ENCODE results near the gene FALEC. TPM values are rescaled to one million over a fixed set of nuclear protein-coding genes. Genes with fewer than 3 reads are reported as not detected.

The FALEC gene
- total and polyA plus RNA-seq, 8 donors: 0.50 to 1.9 (median 1.2) TPM; not detected in 2

DNA sequence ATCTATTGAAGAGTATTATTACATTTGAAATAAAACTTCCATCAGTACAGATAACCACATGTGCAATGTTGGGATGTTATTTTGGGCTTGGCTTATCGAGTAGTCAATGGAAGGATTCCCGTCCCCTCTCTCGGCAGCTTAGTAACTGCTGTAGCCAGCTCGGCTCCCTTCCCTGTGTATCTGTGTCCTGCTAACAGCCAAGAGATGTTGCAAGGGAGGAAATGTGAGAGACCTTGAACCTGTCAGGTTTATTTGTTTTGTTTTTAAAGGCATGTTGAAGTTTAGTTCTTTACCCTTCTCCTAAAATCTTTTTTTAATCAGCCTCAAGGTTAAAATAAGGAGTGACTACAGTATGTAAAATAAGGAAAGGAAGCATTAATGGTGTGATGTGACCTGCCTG is 41.9 kb upstream of the FALEC start:
- TF ChIP-seq, protein P1, sequence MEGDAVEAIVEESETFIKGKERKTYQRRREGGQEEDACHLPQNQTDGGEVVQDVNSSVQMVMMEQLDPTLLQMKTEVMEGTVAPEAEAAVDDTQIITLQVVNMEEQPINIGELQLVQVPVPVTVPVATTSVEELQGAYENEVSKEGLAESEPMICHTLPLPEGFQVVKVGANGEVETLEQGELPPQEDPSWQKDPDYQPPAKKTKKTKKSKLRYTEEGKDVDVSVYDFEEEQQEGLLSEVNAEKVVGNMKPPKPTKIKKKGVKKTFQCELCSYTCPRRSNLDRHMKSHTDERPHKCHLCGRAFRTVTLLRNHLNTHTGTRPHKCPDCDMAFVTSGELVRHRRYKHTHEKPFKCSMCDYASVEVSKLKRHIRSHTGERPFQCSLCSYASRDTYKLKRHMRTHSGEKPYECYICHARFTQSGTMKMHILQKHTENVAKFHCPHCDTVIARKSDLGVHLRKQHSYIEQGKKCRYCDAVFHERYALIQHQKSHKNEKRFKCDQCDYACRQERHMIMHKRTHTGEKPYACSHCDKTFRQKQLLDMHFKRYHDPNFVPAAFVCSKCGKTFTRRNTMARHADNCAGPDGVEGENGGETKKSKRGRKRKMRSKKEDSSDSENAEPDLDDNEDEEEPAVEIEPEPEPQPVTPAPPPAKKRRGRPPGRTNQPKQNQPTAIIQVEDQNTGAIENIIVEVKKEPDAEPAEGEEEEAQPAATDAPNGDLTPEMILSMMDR (IDR thresholded peaks at IDR 0.05): no peak
- ATAC-seq: peak; percentile 34
- intact Hi-C loops (cut with DNase I): loop anchor here in 1 of 2 donors (10.0 kb wide), 1 partner anchor 51 kb away; no protein-coding TSS in a partner anchor
- H3K4me1 ChIP-seq: peaks cover 0 to 5% of the 10 kb centered on the region in 2 donors
- H3K27me3 ChIP-seq: no peaks in the 10 kb centered on the region
- no peaks in the 10 kb centered on the region for H3K9me3 ChIP-seq
- peaks cover 0 to 41% of the 10 kb centered on the region in 2 donors for H3K36me3 ChIP-seq
- no peak for DNase-seq
- H3K4me3 ChIP-seq: no peak overlapping the region
- H3K27ac ChIP-seq: no peak overlapping the region

DNA sequence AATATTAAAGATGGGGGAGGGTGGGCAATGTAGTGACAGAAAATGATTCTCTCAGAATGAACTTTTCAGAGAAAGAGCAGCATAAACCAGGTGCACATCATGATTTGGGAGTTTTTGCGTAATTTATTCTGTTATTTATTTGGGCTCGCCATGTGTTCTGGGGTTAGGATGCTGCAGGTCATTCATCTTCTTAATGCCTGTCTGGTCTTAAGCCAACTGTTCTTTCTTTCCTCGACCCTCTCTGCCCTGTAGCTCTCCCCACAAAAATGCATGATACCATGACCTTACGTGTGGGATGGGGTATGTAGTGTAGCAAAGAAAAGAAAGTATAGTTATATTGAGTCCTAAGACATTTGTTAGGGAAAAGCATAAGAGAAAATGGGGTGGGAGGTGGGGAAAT is 40.7 kb upstream of the FALEC start:
- Histone ChIP-seq H3K4me1 (peaks cover 0 to 5% of the 10 kb centered on the region in 2 donors), H3K4me3 (no peak overlapping the region), H3K9me3 (no peaks in the 10 kb centered on the region), H3K27me3 (no peaks in the 10 kb centered on the region), H3K36me3 (peaks cover 0 to 37% of the 10 kb centered on the region in 2 donors), H3K27ac (no peak overlapping the region)
- intact Hi-C loops (cut with DNase I): loop anchor here in 1 of 2 donors (10.0 kb wide), 1 partner anchor 50 kb away; no protein-coding TSS in a partner anchor
- no peak for ATAC-seq
- TF ChIP-seq, protein P1 (IDR thresholded peaks at IDR 0.05): no peak
- DNase-seq: no peak

DNA sequence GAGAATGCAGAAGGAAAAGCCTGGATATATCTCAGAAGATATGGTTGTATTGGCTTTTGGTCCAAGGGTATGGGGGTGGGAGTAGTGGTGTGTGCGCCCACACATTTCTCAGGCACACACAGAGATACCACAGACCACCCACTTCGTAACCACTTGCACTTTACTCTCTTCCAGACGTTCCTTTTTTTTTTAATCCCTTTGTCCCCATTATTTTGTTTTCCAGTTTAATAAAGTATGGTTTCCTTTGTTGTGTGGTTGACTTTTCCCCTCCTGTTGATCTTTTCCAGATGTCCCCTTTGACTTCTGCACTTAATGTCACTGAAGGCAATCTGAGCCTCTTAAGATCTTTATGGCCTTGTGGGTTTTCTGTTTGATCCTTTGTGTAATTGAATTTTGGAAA is 38.8 kb upstream of the FALEC start:
- Histone ChIP-seq H3K27me3 (no peaks in the 10 kb centered on the region), H3K4me3 (no peak overlapping the region), H3K36me3 (peaks cover 0 to 18% of the 10 kb centered on the region in 2 donors), H3K27ac (no peak overlapping the region), H3K9me3 (no peaks in the 10 kb centered on the region), H3K4me1 (peaks cover 0 to 5% of the 10 kb centered on the region in 2 donors)
- no peak for ATAC-seq
- TF ChIP-seq, protein P1 (IDR thresholded peaks at IDR 0.05): no peak
- peak in 1 of 4 donors; percentile 5 for DNase-seq
- intact Hi-C loops (cut with DNase I): loop anchor here in 1 of 2 donors (10.0 kb wide), 1 partner anchor 48 kb away; no protein-coding TSS in a partner anchor

DNA sequence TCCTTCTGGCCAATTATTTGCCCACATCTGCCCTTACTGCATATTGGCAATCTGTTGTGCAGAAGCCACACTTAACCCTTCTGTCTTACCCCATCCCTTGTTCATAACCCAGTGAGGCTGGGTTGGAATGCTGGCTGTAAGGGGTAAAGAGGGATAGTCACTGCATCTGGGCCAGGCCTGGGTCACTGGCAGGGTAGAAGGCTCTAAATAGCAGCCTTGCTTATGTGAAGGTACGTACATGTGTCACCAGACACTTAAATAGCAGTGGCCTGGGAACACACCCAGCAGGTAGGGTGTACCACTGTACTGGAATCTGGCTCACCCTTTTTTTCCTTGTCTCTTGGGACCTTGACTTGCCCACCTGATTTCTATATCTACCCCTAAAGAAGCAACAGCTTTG is 38.2 kb upstream of the FALEC start:
- H3K9me3 ChIP-seq: no peaks in the 10 kb centered on the region
- H3K36me3 ChIP-seq: peaks cover 0 to 13% of the 10 kb centered on the region in 2 donors
- peak; percentile 76 for ATAC-seq
- intact Hi-C loops (cut with DNase I): loop anchor here in 1 of 2 donors (10.0 kb wide), 1 partner anchor 47 kb away; no protein-coding TSS in a partner anchor
- peaks cover 0 to 5% of the 10 kb centered on the region in 2 donors for H3K4me1 ChIP-seq
- H3K4me3 ChIP-seq: no peak overlapping the region
- peak in 1 of 4 donors; percentile 10 for DNase-seq
- H3K27me3 ChIP-seq: no peaks in the 10 kb centered on the region
- TF ChIP-seq, protein P1 (IDR thresholded peaks at IDR 0.05): no peak
- H3K27ac ChIP-seq: no peak overlapping the region

DNA sequence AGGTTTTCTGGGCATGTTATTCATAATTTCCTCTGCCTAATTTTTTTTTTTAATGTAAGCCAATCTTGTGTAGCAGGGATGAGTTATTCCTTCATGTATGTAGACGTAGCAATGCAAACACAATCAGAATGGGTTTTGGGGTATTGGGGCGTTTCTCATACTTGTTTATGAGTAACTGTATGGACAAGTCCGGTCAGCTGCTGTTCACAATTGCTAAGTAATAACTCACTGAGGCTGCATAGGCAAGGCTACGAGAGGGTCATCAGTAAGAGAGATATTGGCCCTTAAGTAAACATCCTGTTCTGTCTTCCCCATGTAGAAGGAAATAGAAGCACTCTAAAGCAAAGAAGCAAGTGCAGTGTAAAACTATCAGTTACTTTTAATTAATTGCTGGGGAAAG is 37.8 kb upstream of the FALEC start:
- no peaks in the 10 kb centered on the region for H3K27me3 ChIP-seq
- no peak overlapping the region for H3K27ac ChIP-seq
- H3K9me3 ChIP-seq: no peaks in the 10 kb centered on the region
- TF ChIP-seq, protein P1 (IDR thresholded peaks at IDR 0.05): no peak
- intact Hi-C loops (cut with DNase I): loop anchor here in 1 of 2 donors (10.0 kb wide), 1 partner anchor 47 kb away; no protein-coding TSS in a partner anchor
- peaks cover 0 to 5% of the 10 kb centered on the region in 2 donors for H3K4me1 ChIP-seq
- H3K4me3 ChIP-seq: no peak overlapping the region
- H3K36me3 ChIP-seq: peaks cover 0 to 9% of the 10 kb centered on the region in 2 donors
- ATAC-seq (no peak), DNase-seq (no peak)
